Measurements from ENCODE around the gene TBC1D24. TPM values are rescaled to one million over a fixed set of nuclear protein-coding genes. Genes with fewer than 3 reads are reported as not detected.

TBC1D24 gene
- total and polyA plus RNA-seq, 9 of the 15 experiments (the other 6 are each of a cell fraction or from before 2014, with no cell fraction given): 1.7 to 22.6 (median 7.2) TPM

DNA sequence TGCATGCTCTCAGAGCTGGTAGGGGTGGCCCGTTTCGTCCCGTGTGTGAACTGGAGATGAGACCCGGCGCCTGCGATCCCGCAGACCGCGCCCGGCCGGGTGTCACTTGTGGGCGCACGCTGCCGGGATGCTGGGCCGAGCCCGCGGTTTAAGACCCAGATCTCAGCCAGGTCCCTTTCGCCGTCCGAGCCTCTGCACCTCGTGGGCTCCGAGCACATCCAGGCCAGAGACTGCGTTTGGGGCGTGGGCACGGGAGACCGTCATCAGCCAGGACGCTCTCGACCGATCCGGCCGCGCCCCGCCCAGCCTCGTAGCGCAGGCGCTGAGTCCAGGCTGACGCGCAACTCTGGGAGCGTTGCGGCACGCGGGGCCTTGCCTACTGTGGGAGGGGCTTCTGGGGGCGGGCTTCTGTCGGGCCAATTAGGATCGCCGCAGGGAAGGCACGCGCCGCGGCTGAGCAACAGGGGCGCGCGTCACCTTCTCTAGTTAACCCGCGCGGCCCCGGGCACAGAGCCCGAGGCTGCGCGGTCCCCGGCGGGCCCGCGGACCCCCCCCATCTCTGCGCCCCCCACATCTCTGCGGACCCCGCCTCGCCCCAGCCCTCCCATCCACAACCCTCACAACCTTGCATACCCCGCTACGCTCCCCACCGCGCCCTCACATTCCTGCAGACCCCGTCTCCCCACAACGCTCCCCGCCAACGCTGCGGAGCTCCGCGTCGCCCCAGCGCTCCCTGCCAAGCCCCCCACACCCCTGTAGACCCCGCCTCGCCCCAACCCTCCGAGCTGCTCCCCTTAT, 57.0 kb downstream of the TBC1D24 start (continued):
- TF ChIP-seq ZNF592 (IDR thresholded peaks at IDR 0.05) (no peak; the same call in 1 of the 2 replicates), SLC30A9 (CRISPR knock-in tag; IDR thresholded peaks at IDR 0.05) (no peak), SAP30 (IDR thresholded peaks at IDR 0.05; ENCODE audit: borderline replicate concordance, insufficient read depth, low read depth, low read length, poor library complexity, severe bottlenecking) (no peak), FOSL1 (tag; conservative IDR thresholded peaks at IDR 0.05) (no peak; the same call in 1 of the 2 replicates), ZNF764 (CRISPR knock-in tag; IDR thresholded peaks at IDR 0.05; ENCODE audit: low read depth) (no peak), ZMIZ1 (IDR thresholded peaks at IDR 0.05; ENCODE audit: low read depth in 2 of 2, low read length in 2 of 2) (no peak), MYC (IDR thresholded peaks at IDR 0.05; ENCODE audit: low read depth, low read length) (peak; percentile 81), MYC (CRISPR knock-in tag; IDR thresholded peaks at IDR 0.05; ENCODE audit: borderline replicate concordance, low read depth) (peak; percentile 87; the same call in 1 of the 2 replicates), PHB (CRISPR knock-in tag; IDR thresholded peaks at IDR 0.05) (0 out of 2 replicates have a peak, but pooled peaks have one; percentile 12), MBD2 (IDR thresholded peaks at IDR 0.05; ENCODE audit: borderline replicate concordance, low read depth) (peak; percentile 61; the same call in 1 of the 2 replicates), KAT2B (IDR thresholded peaks at IDR 0.05; ENCODE audit: low read depth, low read length) (no peak), ILK (tag; IDR thresholded peaks at IDR 0.05; ENCODE audit: borderline replicate concordance, low read depth) (no peak), SREBF2 (CRISPR knock-in tag; IDR thresholded peaks at IDR 0.05) (no peak)
- TF ChIP-seq, protein P1, sequence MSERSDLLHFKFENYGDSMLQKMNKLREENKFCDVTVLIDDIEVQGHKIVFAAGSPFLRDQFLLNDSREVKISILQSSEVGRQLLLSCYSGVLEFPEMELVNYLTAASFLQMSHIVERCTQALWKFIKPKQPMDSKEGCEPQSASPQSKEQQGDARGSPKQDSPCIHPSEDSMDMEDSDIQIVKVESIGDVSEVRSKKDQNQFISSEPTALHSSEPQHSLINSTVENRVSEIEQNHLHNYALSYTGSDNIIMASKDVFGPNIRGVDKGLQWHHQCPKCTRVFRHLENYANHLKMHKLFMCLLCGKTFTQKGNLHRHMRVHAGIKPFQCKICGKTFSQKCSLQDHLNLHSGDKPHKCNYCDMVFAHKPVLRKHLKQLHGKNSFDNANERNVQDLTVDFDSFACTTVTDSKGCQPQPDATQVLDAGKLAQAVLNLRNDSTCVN (CRISPR knock-in tag; IDR thresholded peaks at IDR 0.05): no peak
- TF ChIP-seq, protein P2, sequence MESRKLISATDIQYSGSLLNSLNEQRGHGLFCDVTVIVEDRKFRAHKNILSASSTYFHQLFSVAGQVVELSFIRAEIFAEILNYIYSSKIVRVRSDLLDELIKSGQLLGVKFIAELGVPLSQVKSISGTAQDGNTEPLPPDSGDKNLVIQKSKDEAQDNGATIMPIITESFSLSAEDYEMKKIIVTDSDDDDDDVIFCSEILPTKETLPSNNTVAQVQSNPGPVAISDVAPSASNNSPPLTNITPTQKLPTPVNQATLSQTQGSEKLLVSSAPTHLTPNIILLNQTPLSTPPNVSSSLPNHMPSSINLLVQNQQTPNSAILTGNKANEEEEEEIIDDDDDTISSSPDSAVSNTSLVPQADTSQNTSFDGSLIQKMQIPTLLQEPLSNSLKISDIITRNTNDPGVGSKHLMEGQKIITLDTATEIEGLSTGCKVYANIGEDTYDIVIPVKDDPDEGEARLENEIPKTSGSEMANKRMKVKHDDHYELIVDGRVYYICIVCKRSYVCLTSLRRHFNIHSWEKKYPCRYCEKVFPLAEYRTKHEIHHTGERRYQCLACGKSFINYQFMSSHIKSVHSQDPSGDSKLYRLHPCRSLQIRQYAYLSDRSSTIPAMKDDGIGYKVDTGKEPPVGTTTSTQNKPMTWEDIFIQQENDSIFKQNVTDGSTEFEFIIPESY (CRISPR knock-in tag; IDR thresholded peaks at IDR 0.05): peak; percentile 76
